ENCODE measurements around the gene CFD.

The CFD gene

DNA sequence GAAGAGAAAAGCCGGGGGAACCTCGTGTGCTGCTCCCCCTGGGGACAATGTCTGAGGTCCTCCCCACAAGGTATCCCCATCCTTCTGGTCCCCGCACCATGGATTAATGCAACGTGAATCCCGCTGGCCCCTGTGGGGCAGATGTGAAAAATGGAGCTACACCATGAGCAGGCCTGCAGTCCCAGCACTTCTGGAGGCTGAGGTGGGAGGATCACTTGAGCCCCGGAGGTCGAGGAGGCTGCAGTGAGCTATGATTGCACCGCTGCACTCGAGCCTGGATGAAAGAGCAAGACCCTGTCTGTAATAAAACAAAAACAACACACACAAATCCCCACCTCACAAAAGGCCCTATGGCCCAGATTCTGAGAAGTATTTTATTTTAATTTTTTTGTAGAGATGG, 1.2 kb upstream of the CFD start:
- no peak overlapping the region for H3K4me2 ChIP-seq (ENCODE audit: low read length)
- H3K4me1 ChIP-seq (ENCODE audit: control insufficient read depth, low read length) = peaks cover 23% of the 10 kb centered on the region
- peaks cover 4% of the 10 kb centered on the region; the same call in 1 of the 2 replicates for H3F3A ChIP-seq (ENCODE audit: control insufficient read depth, insufficient read depth)
- peaks cover 13% of the 10 kb centered on the region for H3K27me3 ChIP-seq (ENCODE audit: control insufficient read depth, low read length)
- no peak overlapping the region for H3K27ac ChIP-seq (ENCODE audit: low read depth, low read length)
- H3K9me2 ChIP-seq (replicated peaks; ENCODE audit: control insufficient read depth, low read length) = no peaks in the 10 kb centered on the region
- H3K79me2 ChIP-seq (ENCODE audit: control insufficient read depth, low read length) = no peaks in the 10 kb centered on the region
- no peaks in the 10 kb centered on the region for H4K20me1 ChIP-seq (ENCODE audit: control insufficient read depth, insufficient read depth, low read depth, low read length)
- TF ChIP-seq, protein P1, sequence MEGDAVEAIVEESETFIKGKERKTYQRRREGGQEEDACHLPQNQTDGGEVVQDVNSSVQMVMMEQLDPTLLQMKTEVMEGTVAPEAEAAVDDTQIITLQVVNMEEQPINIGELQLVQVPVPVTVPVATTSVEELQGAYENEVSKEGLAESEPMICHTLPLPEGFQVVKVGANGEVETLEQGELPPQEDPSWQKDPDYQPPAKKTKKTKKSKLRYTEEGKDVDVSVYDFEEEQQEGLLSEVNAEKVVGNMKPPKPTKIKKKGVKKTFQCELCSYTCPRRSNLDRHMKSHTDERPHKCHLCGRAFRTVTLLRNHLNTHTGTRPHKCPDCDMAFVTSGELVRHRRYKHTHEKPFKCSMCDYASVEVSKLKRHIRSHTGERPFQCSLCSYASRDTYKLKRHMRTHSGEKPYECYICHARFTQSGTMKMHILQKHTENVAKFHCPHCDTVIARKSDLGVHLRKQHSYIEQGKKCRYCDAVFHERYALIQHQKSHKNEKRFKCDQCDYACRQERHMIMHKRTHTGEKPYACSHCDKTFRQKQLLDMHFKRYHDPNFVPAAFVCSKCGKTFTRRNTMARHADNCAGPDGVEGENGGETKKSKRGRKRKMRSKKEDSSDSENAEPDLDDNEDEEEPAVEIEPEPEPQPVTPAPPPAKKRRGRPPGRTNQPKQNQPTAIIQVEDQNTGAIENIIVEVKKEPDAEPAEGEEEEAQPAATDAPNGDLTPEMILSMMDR (IDR thresholded peaks at IDR 0.05; ENCODE audit: low read depth, low read length, poor library complexity, severe bottlenecking) = no peak
- TF ChIP-seq EZH2phosphoT487 (IDR thresholded peaks at IDR 0.05; ENCODE audit: borderline replicate concordance, low read length) = no peak
- H3K9me3 ChIP-seq (ENCODE audit: control insufficient read depth, insufficient read depth, low read length) = no peaks in the 10 kb centered on the region
- no peak overlapping the region for H3K4me3 ChIP-seq (ENCODE audit: low read length)
- no peaks in the 10 kb centered on the region for H3K36me3 ChIP-seq (ENCODE audit: control insufficient read depth, low read length)

DNA sequence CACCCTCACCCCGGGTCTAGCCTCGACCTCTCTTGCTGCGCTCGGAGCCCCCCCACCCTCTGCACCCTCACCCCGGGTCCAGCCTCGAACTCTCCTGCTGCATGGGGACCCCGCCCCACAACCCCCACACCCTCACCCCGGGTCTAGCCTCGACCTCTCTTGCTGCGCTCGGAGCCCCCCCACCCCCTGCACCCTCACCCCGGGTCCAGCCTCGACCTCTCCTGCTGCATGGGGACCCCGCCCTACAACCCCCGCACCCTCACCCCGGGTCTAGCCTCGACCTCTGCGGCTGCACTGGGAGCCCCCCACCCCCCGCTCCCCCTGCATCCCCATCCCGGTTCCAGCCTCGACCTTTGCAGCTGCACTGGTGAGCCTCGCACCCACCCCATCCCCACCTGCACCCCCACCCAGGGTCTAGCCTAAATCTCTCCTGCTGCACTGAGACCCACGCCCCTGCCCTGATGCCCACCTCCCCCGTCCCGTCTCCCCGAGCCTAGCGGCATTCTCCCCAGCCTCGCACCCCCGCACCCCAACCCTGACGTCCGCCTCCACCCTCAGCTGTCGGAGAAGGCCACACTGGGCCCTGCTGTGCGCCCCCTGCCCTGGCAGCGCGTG, 1.8 kb downstream of the CFD start:
- Histone ChIP-seq H3K36me3 (ENCODE audit: control insufficient read depth, low read length) (no peaks in the 10 kb centered on the region), H3K27ac (ENCODE audit: low read depth, low read length) (no peak overlapping the region), H3K27me3 (ENCODE audit: control insufficient read depth, low read length) (peaks cover 13% of the 10 kb centered on the region), H3K4me2 (ENCODE audit: low read length) (peak overlapping the region; percentile 72), H4K20me1 (ENCODE audit: control insufficient read depth, insufficient read depth, low read depth, low read length) (no peaks in the 10 kb centered on the region), H3K9me3 (ENCODE audit: control insufficient read depth, insufficient read depth, low read length) (no peaks in the 10 kb centered on the region), H3K79me2 (ENCODE audit: control insufficient read depth, low read length) (no peaks in the 10 kb centered on the region), H3F3A (ENCODE audit: control insufficient read depth, insufficient read depth) (peaks cover 5% of the 10 kb centered on the region; the same call in 1 of the 2 replicates), H3K4me1 (ENCODE audit: control insufficient read depth, low read length) (peaks cover 38% of the 10 kb centered on the region), H3K9me2 (replicated peaks; ENCODE audit: control insufficient read depth, low read length) (no peaks in the 10 kb centered on the region), H3K4me3 (ENCODE audit: low read length) (no peak overlapping the region)
- TF ChIP-seq, protein P1 (IDR thresholded peaks at IDR 0.05; ENCODE audit: low read depth, low read length, poor library complexity, severe bottlenecking) = no peak
- TF ChIP-seq EZH2phosphoT487 (IDR thresholded peaks at IDR 0.05; ENCODE audit: borderline replicate concordance, low read length) = no peak

DNA sequence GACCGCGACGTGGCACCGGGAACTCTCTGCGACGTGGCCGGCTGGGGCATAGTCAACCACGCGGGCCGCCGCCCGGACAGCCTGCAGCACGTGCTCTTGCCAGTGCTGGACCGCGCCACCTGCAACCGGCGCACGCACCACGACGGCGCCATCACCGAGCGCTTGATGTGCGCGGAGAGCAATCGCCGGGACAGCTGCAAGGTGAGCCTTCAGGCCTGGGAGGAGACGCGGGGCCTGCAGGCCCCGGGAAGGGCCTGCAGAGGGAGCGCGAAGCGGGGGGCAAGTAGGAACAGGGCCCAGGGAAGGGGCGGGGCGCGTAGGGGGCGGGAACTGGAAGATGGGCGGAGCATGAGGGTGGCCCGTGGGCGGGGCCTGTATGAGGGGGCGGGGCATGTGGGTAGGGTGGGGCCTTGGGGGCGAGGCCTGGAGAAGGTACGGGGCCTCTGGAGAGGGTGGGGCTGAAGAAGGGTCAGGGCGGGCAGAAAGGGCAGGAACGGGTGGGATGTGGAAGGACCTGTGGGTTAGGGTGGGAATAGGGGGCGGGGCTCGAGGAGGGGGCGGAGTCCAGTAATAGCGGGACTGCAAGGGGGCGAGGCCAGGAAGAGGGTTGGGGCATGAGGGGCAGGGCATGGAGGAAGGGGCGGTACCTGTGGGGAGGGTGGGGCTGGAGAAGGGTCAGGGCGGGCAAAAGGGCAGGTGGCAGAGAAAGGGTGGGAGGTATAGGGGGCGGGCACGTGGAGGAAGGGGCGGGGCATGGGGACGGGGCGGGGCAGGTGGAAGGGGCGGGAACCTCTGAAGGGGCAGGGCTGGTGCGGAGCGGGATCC, 2.5 kb downstream of the CFD start:
- peak overlapping the region; percentile 72 for H3K4me2 ChIP-seq (ENCODE audit: low read length)
- no peaks in the 10 kb centered on the region for H3K9me2 ChIP-seq (replicated peaks; ENCODE audit: control insufficient read depth, low read length)
- no peaks in the 10 kb centered on the region for H3K36me3 ChIP-seq (ENCODE audit: control insufficient read depth, low read length)
- no peaks in the 10 kb centered on the region for H4K20me1 ChIP-seq (ENCODE audit: control insufficient read depth, insufficient read depth, low read depth, low read length)
- peaks cover 5% of the 10 kb centered on the region; the same call in 1 of the 2 replicates for H3F3A ChIP-seq (ENCODE audit: control insufficient read depth, insufficient read depth)
- H3K9me3 ChIP-seq (ENCODE audit: control insufficient read depth, insufficient read depth, low read length) = no peaks in the 10 kb centered on the region
- TF ChIP-seq, protein P1 (IDR thresholded peaks at IDR 0.05; ENCODE audit: low read depth, low read length, poor library complexity, severe bottlenecking) = peak; percentile 52
- no peak for TF ChIP-seq EZH2phosphoT487 (IDR thresholded peaks at IDR 0.05; ENCODE audit: borderline replicate concordance, low read length)
- H3K4me1 ChIP-seq (ENCODE audit: control insufficient read depth, low read length) = peaks cover 38% of the 10 kb centered on the region
- peaks cover 13% of the 10 kb centered on the region for H3K27me3 ChIP-seq (ENCODE audit: control insufficient read depth, low read length)
- H3K79me2 ChIP-seq (ENCODE audit: control insufficient read depth, low read length) = no peaks in the 10 kb centered on the region
- peak overlapping the region; percentile 64 for H3K4me3 ChIP-seq (ENCODE audit: low read length)
- H3K27ac ChIP-seq (ENCODE audit: low read depth, low read length) = no peak overlapping the region
